ENCODE results near the gene CEP295NL.

- TF ChIP-seq CTCF (IDR thresholded peaks at IDR 0.05; ENCODE audit: low read depth, low read length), result no peak
- TF ChIP-seq, protein P1, sequence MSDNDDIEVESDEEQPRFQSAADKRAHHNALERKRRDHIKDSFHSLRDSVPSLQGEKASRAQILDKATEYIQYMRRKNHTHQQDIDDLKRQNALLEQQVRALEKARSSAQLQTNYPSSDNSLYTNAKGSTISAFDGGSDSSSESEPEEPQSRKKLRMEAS (IDR thresholded peaks at IDR 0.05; ENCODE audit: low read depth, low read length), result no peak
- TF ChIP-seq POLR2A (IDR thresholded peaks at IDR 0.05; ENCODE audit: extremely low read depth, insufficient read length), result no peak
- TF ChIP-seq MYC (IDR thresholded peaks at IDR 0.05; ENCODE audit: low read depth, low read length), result no peak
These were observed 44.5 kb upstream of the CEP295NL start for GRCh38 chr17:78947235-78948149.
